Endothelial cell of umbilical vein (primary cell): Measurements from ENCODE around the gene CBLN3. TPM values are rescaled to one million over a fixed set of nuclear protein-coding genes. Genes with fewer than 3 reads are reported as not detected.

ENCODE experiments used
- BruUV-seq: library from RNA; stranded (reverse); fragments of 400-500 nt; replicated peaks from 2 replicates; lab custom pipeline; 2021; lab: Mats Ljungman, UMichigan
- CTCF ChIA-PET: fragments of 300-600, 350-600 bp; sonication (Branson Sonifier 250); formaldehyde crosslinking; loops from one replicate; lab custom pipeline; 2021; ENCODE audit warnings: antibody characterized with exemption, inconsistent platforms; lab: Charles Lee
- POLR2A ChIA-PET: fragments of 300-600, 350-600 bp; sonication (Branson Sonifier 250); formaldehyde crosslinking; loops from one replicate; lab custom pipeline; 2021; ENCODE audit warnings: antibody characterized with exemption, inconsistent platforms; lab: Charles Lee
- DNase-seq: peaks from one replicate; pipeline ENCODE4 v3.0.0-alpha.2; 2011; ENCODE audit warnings: low read depth, low spot score
- FAIRE-seq: peaks from 2 replicates; lab custom pipeline; 2011; peaks lifted over from hg19 to GRCh38; lab: Jason Lieb, UNC
- H2AFZ ChIP-seq: 2 replicates; pipeline ENCODE4 v1.6.0; 2012; ENCODE audit warnings: low read depth, low read length, control low read depth, inconsistent platforms
- H3K27ac ChIP-seq: 2 replicates; pipeline ENCODE4 v1.5.1; 2011; ENCODE audit warnings: low read depth, mild to moderate bottlenecking, control low read depth, low read length, moderate library complexity; ENCODE audit not compliant: insufficient read depth
- H3K27me3 ChIP-seq, 2 experiments: 2 replicates each; pipeline versions ENCODE4 v1.6.0 to v1.6.1; 2011; ENCODE audit warnings: low read length in 2 of 2, mixed read lengths in 1 of 2; ENCODE audit not compliant: control insufficient read depth in 2 of 2, insufficient read depth in 2 of 2
- H3K36me3 ChIP-seq, 2 experiments: 2 replicates in 1 of 2; 3 replicates in 1 of 2; pipeline ENCODE4 v1.5.1; 2011; ENCODE audit warnings: low read length in 2 of 2, mild to moderate bottlenecking in 1 of 2, moderate library complexity in 1 of 2; ENCODE audit not compliant: control insufficient read depth in 2 of 2, insufficient read depth in 2 of 2; ENCODE audit errors: extremely low read depth in 1 of 2
- H3K4me1 ChIP-seq: 3 replicates; pipeline ENCODE4 v1.5.1; 2011; ENCODE audit warnings: mild to moderate bottlenecking, low read length; ENCODE audit not compliant: control insufficient read depth, insufficient read depth; ENCODE audit errors: extremely low read depth
- H3K4me2 ChIP-seq: 2 replicates; pipeline ENCODE4 v1.6.1; 2011; ENCODE audit warnings: low read length, control low read depth, mixed read lengths; ENCODE audit not compliant: insufficient read depth
- H3K4me3 ChIP-seq, 3 experiments: fragments of 200-600 bp in 1 of 3; sonication (generic), shearing (Covaris generic) in 1 of 3; replicated peaks in 1 of 3; 2 replicates each; pipeline ENCODE4 v1.5.1; 2011 to 2016; ENCODE audit warnings: control low read depth in 3 of 3, low read length in 3 of 3, mild to moderate bottlenecking in 2 of 3, inconsistent platforms in 1 of 3, low read depth in 1 of 3, moderate library complexity in 1 of 3; ENCODE audit not compliant: insufficient read depth in 1 of 3
- H3K79me2 ChIP-seq: 2 replicates; pipeline ENCODE4 v1.6.0; 2012; ENCODE audit warnings: low read length, inconsistent platforms; ENCODE audit not compliant: control insufficient read depth, insufficient read depth
- H3K9ac ChIP-seq: replicated peaks from 2 replicates; pipeline ENCODE3; 2011; ENCODE audit warnings: low read length, control low read depth; ENCODE audit not compliant: insufficient read depth; ENCODE audit errors: extremely low read depth
- H3K9me1 ChIP-seq: replicated peaks from 3 replicates; pipeline ENCODE4 v1.6.0; 2011; ENCODE audit warnings: mild to moderate bottlenecking, low read length; ENCODE audit not compliant: control insufficient read depth, insufficient read depth; ENCODE audit errors: extremely low read depth
- H3K9me3 ChIP-seq: replicated peaks from 2 replicates; pipeline ENCODE4 v1.5.1; 2012; ENCODE audit warnings: low read length, inconsistent platforms; ENCODE audit not compliant: control insufficient read depth, insufficient read depth
- H4K20me1 ChIP-seq: replicated peaks from 2 replicates; pipeline ENCODE3; 2011; ENCODE audit warnings: mild to moderate bottlenecking, low read length; ENCODE audit not compliant: control insufficient read depth, insufficient read depth; ENCODE audit errors: extremely low read depth
- EZH2 ChIP-seq: IDR thresholded peaks from 2 replicates; pipeline ENCODE4 v1.6.1; 2012; ENCODE audit warnings: borderline replicate concordance, low read depth, mild to moderate bottlenecking, moderate library complexity, low read length, inconsistent platforms; ENCODE audit not compliant: severe bottlenecking
- FOS ChIP-seq: IDR thresholded peaks from 2 replicates; pipeline ENCODE4 v1.6.1; 2011; ENCODE audit warnings: mild to moderate bottlenecking, low read length, moderate library complexity, borderline replicate concordance; ENCODE audit not compliant: insufficient read depth
- GATA2 ChIP-seq: IDR thresholded peaks from 2 replicates; pipeline ENCODE4 v1.7.0; 2011; ENCODE audit warnings: low read depth, mild to moderate bottlenecking, moderate library complexity, mixed read lengths, low read length; ENCODE audit not compliant: insufficient read length, insufficient read depth
- JUN ChIP-seq: IDR thresholded peaks from 2 replicates; pipeline ENCODE4 v1.6.1; 2011; ENCODE audit warnings: borderline replicate concordance, low read depth; ENCODE audit not compliant: insufficient read length, insufficient read depth
- MYC ChIP-seq: IDR thresholded peaks from one replicate; pipeline ENCODE4 v1.6.1; 2011; ENCODE audit warnings: mild to moderate bottlenecking, low read depth, low read length
- POLR2A ChIP-seq: IDR thresholded peaks from 2 replicates; pipeline ENCODE4 v1.6.1; 2012; ENCODE audit warnings: low read depth, mild to moderate bottlenecking, control low read depth, low read length
- POLR2AphosphoS5 ChIP-seq: IDR thresholded peaks from 2 replicates; pipeline ENCODE4 v1.6.1; 2012; ENCODE audit warnings: low read depth, mild to moderate bottlenecking, control low read depth, low read length, moderate library complexity; ENCODE audit not compliant: insufficient read depth
- dilution Hi-C: fragments of 300-500 bp; cut with MboI; formaldehyde crosslinking; loops from one replicate; pipeline ENCODE4 v1.15.0; 2019; ENCODE audit warnings: low sequenced_read_pairs; ENCODE audit not compliant: extremely low pct_ligation_motif_present
- intact Hi-C: fragments of 100-400 bp; cut with micrococcal nuclease; formaldehyde crosslinking; loops from one replicate; pipeline ENCODE4 v1.10.0; 2022
- polyA plus RNA-seq, 4 experiments: library from polyadenylated mRNA; depleted of rRNA in 3 of 4; stranded (reverse) in 3 of 4; unstranded in 1 of 4; fragments of >200 nt; gene quantifications; 2 replicates each; pipeline versions ENCODE4 v1.2.1 to v1.2.3, GENCODE V29; 2011 to 2012; ENCODE audit warnings: missing spikeins in 1 of 4
- total RNA-seq: library from RNA; stranded (reverse); gene quantifications from 2 replicates; pipeline ENCODE4 v1.2.3, GENCODE V29; 2021
- TF ChIP-seq, protein P1 (sequence below): IDR thresholded peaks from 2 replicates; pipeline ENCODE4 v1.6.1; 2011; ENCODE audit not compliant: insufficient read depth, insufficient read length
- TF ChIP-seq, protein P2 (sequence below), 2 donors: IDR thresholded peaks; 1 replicate in 1 of 2; 2 replicates in 1 of 2; pipeline ENCODE4 v1.5.1; 2011; ENCODE audit warnings: low read length in 2 of 2, mild to moderate bottlenecking in 2 of 2, moderate library complexity in 2 of 2, control low read depth in 1 of 2, inconsistent platforms in 1 of 2, low read depth in 1 of 2; ENCODE audit not compliant: insufficient read depth in 1 of 2; ENCODE audit errors: extremely low read depth in 1 of 2

CBLN3 gene
- total and polyA plus RNA-seq, 2 donors (not counting 3 experiments of a cell fraction or from before 2014, with no cell fraction given), result 7.9 to 8.6 TPM

DNA sequence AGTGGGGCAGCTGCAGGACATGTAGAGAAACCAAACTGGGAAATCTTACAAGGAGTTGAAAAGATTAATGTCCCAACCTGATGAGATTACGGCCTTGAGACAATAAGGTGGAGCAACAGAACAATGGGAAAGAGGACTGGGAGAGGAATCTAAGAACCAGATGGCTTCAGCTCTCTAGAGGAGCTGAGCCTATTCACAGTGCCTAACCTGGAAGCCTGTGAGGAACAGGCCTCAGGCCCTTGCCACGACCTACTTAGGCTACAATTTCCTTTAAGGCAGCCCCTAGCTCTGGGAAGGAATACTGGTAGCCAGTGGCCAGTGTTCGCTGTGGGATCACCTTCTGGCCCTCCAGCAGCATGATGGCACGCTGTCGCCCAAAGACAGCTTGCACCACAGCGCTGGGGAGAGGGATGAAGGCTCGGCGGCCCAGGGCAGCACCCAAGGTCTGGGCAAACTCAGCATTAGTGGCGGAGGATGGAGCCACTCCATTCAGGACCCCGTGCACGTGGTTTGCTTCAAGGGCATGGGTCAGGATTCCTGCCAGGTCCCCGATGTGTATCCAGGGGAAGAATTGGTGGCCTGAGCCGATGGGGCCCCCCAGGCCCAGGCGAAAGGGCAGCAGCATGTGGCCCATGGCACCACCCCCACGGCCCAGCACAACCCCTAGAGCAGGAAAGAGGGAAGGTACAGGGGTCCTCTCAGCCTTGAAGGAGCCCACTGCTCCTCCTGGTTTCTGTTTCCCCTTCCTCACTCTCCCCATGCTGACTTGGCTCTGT lies 10.6 kb upstream of the CBLN3 start:
- no peaks in the 10 kb centered on the region for H3K27me3 ChIP-seq
- FAIRE-seq, result no peak
- BruUV-seq, result no TSS peak
- dilution Hi-C loops, result no loop called here
- TF ChIP-seq POLR2AphosphoS5 (peak; percentile 32), POLR2A (peak; percentile 57), FOS (no peak)
- intact Hi-C loops, result loop anchor here (10.0 kb wide), 1 partner anchor 955 kb away; no protein-coding TSS in a partner anchor
- H2AFZ ChIP-seq, result no peak overlapping the region
- no peak overlapping the region for H3K4me2 ChIP-seq
- no peaks in the 10 kb centered on the region for H4K20me1 ChIP-seq
- H3K4me1 ChIP-seq, result peaks cover 41% of the 10 kb centered on the region
- H3K36me3 ChIP-seq, result peaks cover 7 to 23% of the 10 kb centered on the region in 2 experiments
- no peaks in the 10 kb centered on the region for H3K9me1 ChIP-seq
- no peak for DNase-seq
- peaks cover 2% of the 10 kb centered on the region for H3K79me2 ChIP-seq
- no peak overlapping the region for H3K27ac ChIP-seq
- H3K4me3 ChIP-seq, result no peak overlapping the region
- no peaks in the 10 kb centered on the region for H3K9me3 ChIP-seq
- POLR2A ChIA-PET, result no interaction called here
- CTCF ChIA-PET, result interaction anchor here (1.3 kb wide), 1 partner anchor 74 kb away, joined by 5 read pairs; no protein-coding TSS in a partner anchor
- H3K9ac ChIP-seq, result no peak overlapping the region

DNA sequence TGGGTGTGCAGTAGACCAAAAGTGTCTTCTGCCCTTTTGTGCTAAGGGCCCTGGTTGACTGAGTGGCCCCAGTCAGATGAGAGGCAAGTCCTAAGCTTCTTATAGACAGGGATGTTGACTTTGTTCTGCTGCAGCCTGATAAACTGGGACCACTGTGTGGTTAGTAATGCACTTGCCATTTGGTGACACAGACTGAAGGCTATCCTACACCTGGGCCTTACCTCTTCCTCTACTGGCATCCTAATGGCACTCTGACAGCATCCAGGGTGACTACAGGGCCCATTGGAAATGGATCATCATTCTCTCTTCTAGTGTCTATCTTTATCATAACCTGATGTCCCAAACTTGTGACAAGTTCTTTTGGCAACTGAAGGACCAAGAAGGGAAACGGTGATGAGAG lies 9.8 kb upstream of the CBLN3 start:
- CTCF ChIA-PET, result interaction anchor here (10.2 kb wide), 1 partner anchor 108 kb away, joined by 811 read pairs; the partner anchor contains the start of genes ADCY4 and RIPK3

More for the DNA sequence above, 9.8 kb upstream of the CBLN3 start:
- H4K20me1 ChIP-seq, result no peaks in the 10 kb centered on the region
- POLR2A ChIA-PET, result no interaction called here
- peaks cover 41% of the 10 kb centered on the region for H3K4me1 ChIP-seq
- intact Hi-C loops, result no loop called here
- H3K79me2 ChIP-seq, result peaks cover 2% of the 10 kb centered on the region
- no peak for FAIRE-seq
- dilution Hi-C loops, result no loop called here
- no peaks in the 10 kb centered on the region for H3K9me1 ChIP-seq
- no peak overlapping the region for H3K4me2 ChIP-seq
- no peak overlapping the region for H2AFZ ChIP-seq
- H3K9ac ChIP-seq, result no peak overlapping the region
- H3K4me3 ChIP-seq, result no peak overlapping the region
- H3K27ac ChIP-seq, result no peak overlapping the region
- no peaks in the 10 kb centered on the region for H3K27me3 ChIP-seq
- DNase-seq, result no peak
- H3K9me3 ChIP-seq, result no peaks in the 10 kb centered on the region
- peaks cover 7 to 23% of the 10 kb centered on the region in 2 experiments for H3K36me3 ChIP-seq
- no TSS peak for BruUV-seq
- TF ChIP-seq, protein P1, sequence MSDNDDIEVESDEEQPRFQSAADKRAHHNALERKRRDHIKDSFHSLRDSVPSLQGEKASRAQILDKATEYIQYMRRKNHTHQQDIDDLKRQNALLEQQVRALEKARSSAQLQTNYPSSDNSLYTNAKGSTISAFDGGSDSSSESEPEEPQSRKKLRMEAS, result no peak
- TF ChIP-seq POLR2A (no peak), EZH2 (no peak), FOS (no peak), JUN (no peak), MYC (no peak), GATA2 (no peak), POLR2AphosphoS5 (no peak)
- TF ChIP-seq, protein P2, sequence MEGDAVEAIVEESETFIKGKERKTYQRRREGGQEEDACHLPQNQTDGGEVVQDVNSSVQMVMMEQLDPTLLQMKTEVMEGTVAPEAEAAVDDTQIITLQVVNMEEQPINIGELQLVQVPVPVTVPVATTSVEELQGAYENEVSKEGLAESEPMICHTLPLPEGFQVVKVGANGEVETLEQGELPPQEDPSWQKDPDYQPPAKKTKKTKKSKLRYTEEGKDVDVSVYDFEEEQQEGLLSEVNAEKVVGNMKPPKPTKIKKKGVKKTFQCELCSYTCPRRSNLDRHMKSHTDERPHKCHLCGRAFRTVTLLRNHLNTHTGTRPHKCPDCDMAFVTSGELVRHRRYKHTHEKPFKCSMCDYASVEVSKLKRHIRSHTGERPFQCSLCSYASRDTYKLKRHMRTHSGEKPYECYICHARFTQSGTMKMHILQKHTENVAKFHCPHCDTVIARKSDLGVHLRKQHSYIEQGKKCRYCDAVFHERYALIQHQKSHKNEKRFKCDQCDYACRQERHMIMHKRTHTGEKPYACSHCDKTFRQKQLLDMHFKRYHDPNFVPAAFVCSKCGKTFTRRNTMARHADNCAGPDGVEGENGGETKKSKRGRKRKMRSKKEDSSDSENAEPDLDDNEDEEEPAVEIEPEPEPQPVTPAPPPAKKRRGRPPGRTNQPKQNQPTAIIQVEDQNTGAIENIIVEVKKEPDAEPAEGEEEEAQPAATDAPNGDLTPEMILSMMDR (IDR thresholded peaks at IDR 0.05; ENCODE audit: extremely low read depth in 1 of 2, insufficient read depth in 1 of 2, low read depth in 1 of 2, low read length in 2 of 2), result no peak
